ENCODE measurements around the gene ANKMY1. TPM values are rescaled to one million over a fixed set of nuclear protein-coding genes. Genes with fewer than 3 reads are reported as not detected.
"Not testable (repeated sequence)": the region's sequence is repeated elsewhere in the genome, so short reads cannot be mapped to it uniquely, and the experiment has no call there.

Gene ANKMY1
- total and polyA plus RNA-seq, 2 donors: 6.6 to 10.3 TPM

DNA sequence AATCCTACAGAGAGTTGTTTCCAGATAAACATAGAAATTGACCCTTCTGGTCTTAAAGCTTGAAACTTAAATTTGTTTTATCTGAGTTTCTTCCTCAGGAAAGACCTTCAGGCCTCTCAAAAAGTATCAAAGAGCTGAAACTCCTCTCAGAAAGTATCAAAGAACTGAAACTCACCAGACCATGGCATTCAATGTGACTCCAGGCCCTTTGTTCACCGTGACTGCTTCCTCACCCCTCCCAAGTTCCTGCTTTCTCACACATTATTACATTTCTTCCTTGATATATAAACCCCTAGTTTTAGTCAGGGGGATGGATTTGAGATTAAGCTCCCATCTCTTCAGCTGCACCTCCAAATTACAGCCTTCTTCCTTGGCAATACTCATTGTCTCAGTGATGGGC lies 6.0 kb downstream of the ANKMY1 start:
- no peak overlapping the region for H3K27ac ChIP-seq (ENCODE audit: low read depth in 1 of 2, low read length in 1 of 2)
- peaks cover 0 to 7% of the 10 kb centered on the region in 2 donors for H3K9me3 ChIP-seq (ENCODE audit: control insufficient read depth in 2 of 2, insufficient read depth in 1 of 2, low read length in 1 of 2)
- DNase-seq (ENCODE audit: low read depth in 6 of 9, low spot score in 9 of 9): no peak
- 34% methylated on average over 1 of the region's 1 CpG for WGBS
- peaks cover 7 to 16% of the 10 kb centered on the region in 2 donors for H3K36me3 ChIP-seq (ENCODE audit: control insufficient read depth in 2 of 2, insufficient read depth in 2 of 2, low read length in 1 of 2)
- H3K4me3 ChIP-seq (ENCODE audit: low read length in 2 of 2): no peak overlapping the region
- H3K27me3 ChIP-seq (ENCODE audit: control insufficient read depth in 2 of 2, insufficient read depth in 1 of 2, low read length in 1 of 2): no peaks in the 10 kb centered on the region
- peaks cover under 1% of the 10 kb centered on the region in 2 donors for H3K4me1 ChIP-seq (ENCODE audit: control insufficient read depth in 2 of 2, insufficient read depth in 2 of 2, low read length in 2 of 2)

DNA sequence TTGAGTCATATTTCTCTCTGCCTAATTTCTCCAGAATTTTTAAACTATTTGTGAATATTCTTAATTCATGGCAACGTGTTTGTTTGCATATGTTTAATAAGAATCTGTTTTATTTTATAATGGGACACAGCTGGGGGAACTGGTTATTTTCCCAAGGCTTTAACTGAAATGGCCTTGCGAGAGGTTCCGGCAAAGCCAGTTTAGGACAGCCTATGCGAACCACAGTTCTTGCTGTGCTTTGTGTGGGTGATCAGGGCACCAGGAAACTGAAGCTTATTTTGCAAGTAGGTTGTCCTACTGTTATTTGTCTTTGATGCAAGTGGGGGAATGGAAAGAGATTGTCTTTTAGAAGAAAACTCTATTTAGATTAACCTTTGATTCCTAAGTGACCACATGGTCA lies 6.5 kb downstream of the ANKMY1 start:
- H3K27ac ChIP-seq (ENCODE audit: low read depth in 1 of 2, low read length in 1 of 2): no peak overlapping the region
- H3K36me3 ChIP-seq (ENCODE audit: control insufficient read depth in 2 of 2, insufficient read depth in 2 of 2, low read length in 1 of 2): peaks cover 7 to 16% of the 10 kb centered on the region in 2 donors
- H3K4me3 ChIP-seq (ENCODE audit: low read length in 2 of 2): no peak overlapping the region
- 97% methylated on average over 4 of the region's 4 CpGs for WGBS
- H3K27me3 ChIP-seq (ENCODE audit: control insufficient read depth in 2 of 2, insufficient read depth in 1 of 2, low read length in 1 of 2): no peaks in the 10 kb centered on the region
- no peaks in the 10 kb centered on the region for H3K4me1 ChIP-seq (ENCODE audit: control insufficient read depth in 2 of 2, insufficient read depth in 2 of 2, low read length in 2 of 2)
- H3K9me3 ChIP-seq (ENCODE audit: control insufficient read depth in 2 of 2, insufficient read depth in 1 of 2, low read length in 1 of 2): peaks cover 0 to 7% of the 10 kb centered on the region in 2 donors
- DNase-seq (ENCODE audit: low read depth in 6 of 9, low spot score in 9 of 9): no peak

- Histone ChIP-seq H3K27ac (ENCODE audit: low read depth in 1 of 2, low read length in 1 of 2) (no peak overlapping the region), H3K27me3 (ENCODE audit: control insufficient read depth in 2 of 2, insufficient read depth in 1 of 2, low read length in 1 of 2) (no peaks in the 10 kb centered on the region), H3K9me3 (ENCODE audit: control insufficient read depth in 2 of 2, insufficient read depth in 1 of 2, low read length in 1 of 2) (peaks cover 0 to 4% of the 10 kb centered on the region in 2 donors), H3K4me1 (ENCODE audit: control insufficient read depth in 2 of 2, insufficient read depth in 2 of 2, low read length in 2 of 2) (no peaks in the 10 kb centered on the region), H3K4me3 (ENCODE audit: low read length in 2 of 2) (no peak overlapping the region), H3K36me3 (ENCODE audit: control insufficient read depth in 2 of 2, insufficient read depth in 2 of 2, low read length in 1 of 2) (peaks cover 7 to 23% of the 10 kb centered on the region in 2 donors)
- DNase-seq (ENCODE audit: low read depth in 6 of 9, low spot score in 9 of 9): no peak
These were observed 17.9 kb downstream of the ANKMY1 start for GRCh38 chr2:240539906-240540305.

- H3K27ac ChIP-seq (ENCODE audit: low read depth in 1 of 2, low read length in 1 of 2); DNase-seq (ENCODE audit: low read depth in 6 of 9, low spot score in 9 of 9); H3K4me3 ChIP-seq (ENCODE audit: low read length in 2 of 2); H3K4me1 ChIP-seq (ENCODE audit: control insufficient read depth in 2 of 2, insufficient read depth in 2 of 2, low read length in 2 of 2); H3K27me3 ChIP-seq (ENCODE audit: control insufficient read depth in 2 of 2, insufficient read depth in 1 of 2, low read length in 1 of 2); H3K9me3 ChIP-seq (ENCODE audit: control insufficient read depth in 2 of 2, insufficient read depth in 1 of 2, low read length in 1 of 2): not testable (repeated sequence)
- H3K36me3 ChIP-seq (ENCODE audit: control insufficient read depth in 2 of 2, insufficient read depth in 2 of 2, low read length in 1 of 2): peaks cover 7 to 23% of the 10 kb centered on the region in 2 donors
- 99% methylated on average over 17 of the region's 17 CpGs for WGBS
These were observed 18.7 kb downstream of the ANKMY1 start for GRCh38 chr2:240539101-240539500.

- WGBS: 98% methylated on average over 43 of the region's 43 CpGs
- Histone ChIP-seq H3K27me3 (ENCODE audit: control insufficient read depth in 2 of 2, insufficient read depth in 1 of 2, low read length in 1 of 2) (no peaks in the 10 kb centered on the region), H3K4me1 (ENCODE audit: control insufficient read depth in 2 of 2, insufficient read depth in 2 of 2, low read length in 2 of 2) (no peaks in the 10 kb centered on the region), H3K9me3 (ENCODE audit: control insufficient read depth in 2 of 2, insufficient read depth in 1 of 2, low read length in 1 of 2) (peaks cover 0 to 4% of the 10 kb centered on the region in 2 donors), H3K4me3 (ENCODE audit: low read length in 2 of 2) (no peak overlapping the region), H3K27ac (ENCODE audit: low read depth in 1 of 2, low read length in 1 of 2) (no peak overlapping the region), H3K36me3 (ENCODE audit: control insufficient read depth in 2 of 2, insufficient read depth in 2 of 2, low read length in 1 of 2) (peaks cover 7 to 23% of the 10 kb centered on the region in 2 donors)
- no peak for DNase-seq (ENCODE audit: low read depth in 6 of 9, low spot score in 9 of 9)
These were observed 19.6 kb downstream of the ANKMY1 start for GRCh38 chr2:240538031-240538780.

GRCh38 chr2:240532031-240532775 lies 25.6 kb downstream of the ANKMY1 start:
- 98% methylated on average over 1 of the region's 1 CpG for WGBS
- no peaks in the 10 kb centered on the region for H3K27me3 ChIP-seq (ENCODE audit: control insufficient read depth in 2 of 2, insufficient read depth in 1 of 2, low read length in 1 of 2)
- H3K27ac ChIP-seq (ENCODE audit: low read depth in 1 of 2, low read length in 1 of 2): no peak overlapping the region
- peaks cover 3 to 12% of the 10 kb centered on the region in 2 donors for H3K36me3 ChIP-seq (ENCODE audit: control insufficient read depth in 2 of 2, insufficient read depth in 2 of 2, low read length in 1 of 2)
- DNase-seq (ENCODE audit: low read depth in 6 of 9, low spot score in 9 of 9): no peak
- no peaks in the 10 kb centered on the region for H3K4me1 ChIP-seq (ENCODE audit: control insufficient read depth in 2 of 2, insufficient read depth in 2 of 2, low read length in 2 of 2)
- peaks cover 7 to 21% of the 10 kb centered on the region in 2 donors for H3K9me3 ChIP-seq (ENCODE audit: control insufficient read depth in 2 of 2, insufficient read depth in 1 of 2, low read length in 1 of 2)
- no peak overlapping the region for H3K4me3 ChIP-seq (ENCODE audit: low read length in 2 of 2)

- H3K36me3 ChIP-seq (ENCODE audit: control insufficient read depth in 2 of 2, insufficient read depth in 2 of 2, low read length in 1 of 2): peaks cover 3 to 13% of the 10 kb centered on the region in 2 donors
- no peak for DNase-seq (ENCODE audit: low read depth in 6 of 9, low spot score in 9 of 9)
These were observed 26.8 kb downstream of the ANKMY1 start for GRCh38 chr2:240531038-240531437.

DNA sequence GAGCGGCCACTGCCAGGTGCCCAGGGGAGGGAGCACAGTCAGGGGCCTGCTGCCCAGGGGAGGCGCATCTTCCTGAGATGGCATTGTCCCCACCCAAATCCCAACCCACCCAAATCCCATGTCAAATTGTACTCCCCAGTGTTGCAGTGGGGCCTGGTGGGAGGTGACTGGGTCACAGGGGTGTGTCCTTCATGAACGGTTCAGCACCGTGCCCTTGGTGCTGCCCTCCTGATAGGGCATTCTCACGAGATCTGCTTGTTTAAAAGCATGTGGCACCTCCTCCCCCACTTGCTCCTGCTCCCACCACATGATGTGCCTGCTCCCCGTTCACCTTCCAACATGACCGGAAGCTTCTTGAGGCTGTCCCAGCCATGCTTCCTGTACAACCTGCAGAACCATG lies 27.6 kb downstream of the ANKMY1 start:
- peaks cover 3 to 21% of the 10 kb centered on the region in 2 donors for H3K36me3 ChIP-seq (ENCODE audit: control insufficient read depth in 2 of 2, insufficient read depth in 2 of 2, low read length in 1 of 2)
- no peak for DNase-seq (ENCODE audit: low read depth in 6 of 9, low spot score in 9 of 9)
- WGBS: 98% methylated on average over 7 of the region's 7 CpGs
- H3K27me3 ChIP-seq (ENCODE audit: control insufficient read depth in 2 of 2, insufficient read depth in 1 of 2, low read length in 1 of 2): no peaks in the 10 kb centered on the region
- no peak overlapping the region for H3K4me3 ChIP-seq (ENCODE audit: low read length in 2 of 2)
- no peaks in the 10 kb centered on the region for H3K4me1 ChIP-seq (ENCODE audit: control insufficient read depth in 2 of 2, insufficient read depth in 2 of 2, low read length in 2 of 2)
- no peak overlapping the region for H3K27ac ChIP-seq (ENCODE audit: low read depth in 1 of 2, low read length in 1 of 2)
- peaks cover 17 to 35% of the 10 kb centered on the region in 2 donors for H3K9me3 ChIP-seq (ENCODE audit: control insufficient read depth in 2 of 2, insufficient read depth in 1 of 2, low read length in 1 of 2)

More at GRCh38 chr2:240531038-240531437, 26.8 kb downstream of the ANKMY1 start:
- H3K27me3 ChIP-seq (ENCODE audit: control insufficient read depth in 2 of 2, insufficient read depth in 1 of 2, low read length in 1 of 2): no peaks in the 10 kb centered on the region
- peaks cover 11 to 27% of the 10 kb centered on the region in 2 donors for H3K9me3 ChIP-seq (ENCODE audit: control insufficient read depth in 2 of 2, insufficient read depth in 1 of 2, low read length in 1 of 2)
- H3K27ac ChIP-seq (ENCODE audit: low read depth in 1 of 2, low read length in 1 of 2): no peak overlapping the region
- H3K4me3 ChIP-seq (ENCODE audit: low read length in 2 of 2): no peak overlapping the region
- WGBS: 98% methylated on average over 5 of the region's 5 CpGs
- H3K4me1 ChIP-seq (ENCODE audit: control insufficient read depth in 2 of 2, insufficient read depth in 2 of 2, low read length in 2 of 2): no peaks in the 10 kb centered on the region

- Histone ChIP-seq H3K36me3 (ENCODE audit: control insufficient read depth in 2 of 2, insufficient read depth in 2 of 2, low read length in 1 of 2) (peaks cover 3 to 27% of the 10 kb centered on the region in 2 donors), H3K27me3 (ENCODE audit: control insufficient read depth in 2 of 2, insufficient read depth in 1 of 2, low read length in 1 of 2) (no peaks in the 10 kb centered on the region), H3K4me3 (ENCODE audit: low read length in 2 of 2) (no peak overlapping the region), H3K27ac (ENCODE audit: low read depth in 1 of 2, low read length in 1 of 2) (no peak overlapping the region), H3K4me1 (ENCODE audit: control insufficient read depth in 2 of 2, insufficient read depth in 2 of 2, low read length in 2 of 2) (no peaks in the 10 kb centered on the region), H3K9me3 (ENCODE audit: control insufficient read depth in 2 of 2, insufficient read depth in 1 of 2, low read length in 1 of 2) (peaks cover 19 to 42% of the 10 kb centered on the region in 2 donors)
- WGBS: 99% methylated on average over 16 of the region's 16 CpGs
- no peak for DNase-seq (ENCODE audit: low read depth in 6 of 9, low spot score in 9 of 9)
These were observed 28.3 kb downstream of the ANKMY1 start for GRCh38 chr2:240529344-240529999.
